Superior temporal gyrus (tissue), 1 donor: ENCODE results near the gene UNC45A.

ENCODE experiments used
- DNase-seq: peaks from one replicate; pipeline ENCODE4 v3.0.0-alpha.2; 2016; ENCODE audit errors: extremely low spot score

UNC45A gene

DNA sequence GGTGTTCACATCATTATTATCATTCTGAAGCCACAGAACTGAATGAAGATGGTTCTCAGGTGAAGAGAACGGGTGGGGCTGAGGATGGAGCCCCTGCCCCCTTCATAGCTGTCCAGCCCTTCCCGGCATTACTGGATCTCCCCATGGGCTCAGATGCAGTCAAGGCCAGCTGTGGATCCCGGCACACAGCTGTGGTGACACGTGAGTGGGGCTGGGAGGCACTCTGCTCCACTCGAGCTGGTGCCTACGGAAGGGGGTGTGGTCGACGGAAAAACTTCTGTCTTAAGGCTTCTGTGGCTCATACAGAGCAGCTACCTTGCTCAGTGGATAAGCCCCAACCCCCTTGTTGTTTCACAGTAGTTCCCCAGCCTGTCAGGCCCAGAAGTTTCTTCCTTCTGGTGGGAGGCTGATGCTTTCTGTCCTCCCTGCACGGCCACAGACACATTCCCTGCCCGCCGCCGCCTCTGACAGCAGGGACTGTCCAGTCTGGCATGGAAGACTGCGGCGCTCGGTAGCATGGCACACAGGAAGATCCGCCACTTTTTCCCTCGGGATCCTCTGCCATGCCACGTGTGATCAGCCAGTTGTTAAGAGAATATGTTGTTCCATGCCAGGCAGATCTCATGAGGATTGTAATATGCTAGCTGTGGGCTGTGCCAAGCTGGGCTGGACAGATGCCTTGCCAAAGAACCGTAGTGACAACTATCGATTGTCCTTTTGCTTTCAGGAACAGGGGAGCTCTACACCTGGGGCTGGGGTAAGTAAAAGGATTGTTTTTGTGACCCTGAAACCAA lies 25.4 kb downstream of the UNC45A start:
- DNase-seq = peak; percentile 18

DNA sequence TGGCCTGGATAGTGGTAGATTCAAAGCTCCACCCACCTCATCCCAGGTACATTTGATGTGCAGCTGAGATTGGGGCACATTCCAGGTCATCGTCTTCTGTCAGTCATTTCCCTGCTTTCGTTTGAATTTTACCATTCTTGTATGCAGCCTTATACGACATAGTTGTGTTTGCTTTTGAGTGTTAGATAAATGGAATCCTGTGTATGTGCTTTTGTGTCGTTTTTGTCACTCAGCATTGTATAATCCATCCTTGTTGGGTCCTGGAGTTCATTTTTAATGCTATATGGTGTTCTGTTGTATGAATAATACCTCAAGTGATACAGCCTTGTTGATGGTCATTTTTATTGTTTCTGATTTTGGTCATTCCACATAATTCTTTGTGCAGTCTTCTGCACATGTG lies 26.9 kb downstream of the UNC45A start:
- DNase-seq = no peak

DNA sequence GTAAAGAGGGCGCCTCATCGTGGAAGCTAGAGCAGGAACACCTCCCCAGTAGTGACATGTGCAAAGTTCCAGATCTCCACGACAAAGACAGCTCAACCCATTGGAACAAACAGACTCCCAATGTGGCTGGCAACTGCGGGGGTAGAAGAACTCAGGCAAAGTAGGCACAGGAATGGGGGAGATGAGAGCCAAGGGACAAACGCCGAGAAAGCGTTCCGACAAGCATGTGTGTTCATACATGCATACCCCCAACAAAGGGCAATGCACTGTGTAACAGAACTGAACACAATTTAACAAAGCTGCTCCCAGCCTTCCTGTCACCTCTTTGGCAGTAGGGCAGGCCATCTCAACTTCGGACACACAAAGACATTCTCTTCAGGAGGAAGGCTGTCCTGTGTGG lies 31.2 kb downstream of the UNC45A start:
- no peak for DNase-seq

DNA sequence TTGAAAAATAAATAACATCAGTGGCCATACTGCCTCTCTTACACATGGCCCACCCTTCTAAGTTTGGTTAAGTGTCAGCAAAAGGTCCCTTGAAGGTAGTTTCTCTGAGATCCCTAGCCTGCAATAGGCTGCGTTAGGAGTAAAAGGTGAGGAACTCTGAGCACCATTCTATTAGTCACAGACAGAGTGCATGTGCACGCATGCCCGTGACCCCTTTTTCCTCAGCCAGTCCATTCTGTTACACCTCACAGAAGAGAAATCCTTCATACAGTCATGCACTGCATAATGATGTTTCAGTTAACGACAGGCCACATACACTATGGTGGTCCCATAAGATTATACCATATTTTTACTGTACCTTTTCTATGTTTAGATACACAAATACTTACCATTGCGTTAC lies 32.1 kb downstream of the UNC45A start:
- DNase-seq = no peak

DNA sequence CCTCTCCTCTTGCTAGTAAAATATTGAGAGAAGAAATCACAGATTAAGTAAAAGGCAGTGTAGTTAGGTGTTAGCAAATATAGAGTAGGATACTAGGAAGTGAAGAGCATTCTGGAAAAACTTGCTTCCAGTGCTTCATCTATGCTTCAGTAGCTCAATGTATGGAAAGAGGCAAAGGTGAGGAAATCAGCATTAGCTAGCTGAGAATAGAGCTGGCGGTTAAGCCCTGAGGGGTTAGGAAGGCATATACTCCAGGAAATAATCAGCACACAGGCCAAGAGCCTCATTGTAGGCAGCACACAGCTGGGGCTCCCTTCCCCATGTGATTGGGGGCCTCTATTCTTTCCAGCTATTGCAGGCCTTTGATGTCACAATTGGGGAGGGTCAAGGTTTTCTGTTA lies 33.3 kb downstream of the UNC45A start:
- no peak for DNase-seq

DNA sequence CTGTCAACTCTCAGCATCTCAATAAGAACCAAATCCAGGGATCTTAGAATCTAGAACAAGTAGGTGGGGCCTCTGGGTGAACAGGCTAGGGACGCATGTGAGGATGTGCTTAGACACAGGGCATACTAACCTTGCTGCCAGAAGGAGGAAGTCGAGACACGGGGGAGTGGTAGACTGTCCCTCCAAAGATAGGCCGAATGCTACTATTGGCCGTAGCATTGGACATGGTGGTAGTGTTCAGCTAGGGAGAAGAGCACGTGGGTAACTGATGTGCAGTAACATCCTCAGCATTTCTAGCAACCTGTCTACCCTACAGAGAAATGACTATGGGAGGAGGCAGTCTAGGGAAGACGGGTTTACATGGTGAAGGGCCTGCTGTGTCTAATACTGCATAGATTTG lies 35.2 kb downstream of the UNC45A start:
- DNase-seq = no peak

DNA sequence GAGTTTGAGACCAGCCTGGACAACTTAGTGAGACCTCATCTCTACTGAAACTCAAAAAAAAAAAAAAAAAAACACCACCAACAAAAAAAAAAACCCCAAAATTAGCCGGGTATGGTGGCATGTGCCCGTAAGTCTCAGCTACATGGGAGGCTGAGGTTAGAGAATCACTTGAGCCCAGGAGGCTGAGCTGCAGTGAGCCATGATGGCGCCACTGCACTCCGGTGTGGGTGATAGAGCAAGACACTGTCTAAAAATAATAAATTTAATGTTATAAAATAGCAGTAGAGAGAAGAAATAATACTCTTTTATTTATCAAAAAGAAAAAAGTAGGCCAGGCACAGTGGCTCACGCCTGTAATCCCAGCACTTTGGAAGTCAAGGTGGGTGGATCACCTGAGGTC lies 37.0 kb downstream of the UNC45A start:
- DNase-seq = no peak

DNA sequence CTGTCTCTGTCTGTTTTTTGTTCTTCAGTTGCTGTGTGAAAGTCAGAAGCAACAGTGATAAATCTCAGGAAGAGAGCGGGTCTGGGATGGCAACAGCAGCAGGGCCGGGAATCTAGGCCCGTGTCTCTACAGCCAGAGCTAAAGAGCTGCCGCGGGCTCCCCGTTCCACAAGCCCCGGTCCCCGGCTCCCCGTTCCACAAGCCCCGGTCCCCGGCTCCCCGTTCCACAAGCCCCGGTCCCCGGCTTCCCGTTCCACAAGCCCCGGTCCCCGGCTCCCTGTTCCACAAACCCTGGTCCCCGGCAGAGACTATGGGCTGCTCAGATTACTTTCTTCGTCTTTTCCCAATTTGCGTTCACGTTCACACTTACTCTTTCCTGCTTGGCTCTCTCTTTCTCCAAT lies 39.1 kb downstream of the UNC45A start:
- DNase-seq = no peak

DNA sequence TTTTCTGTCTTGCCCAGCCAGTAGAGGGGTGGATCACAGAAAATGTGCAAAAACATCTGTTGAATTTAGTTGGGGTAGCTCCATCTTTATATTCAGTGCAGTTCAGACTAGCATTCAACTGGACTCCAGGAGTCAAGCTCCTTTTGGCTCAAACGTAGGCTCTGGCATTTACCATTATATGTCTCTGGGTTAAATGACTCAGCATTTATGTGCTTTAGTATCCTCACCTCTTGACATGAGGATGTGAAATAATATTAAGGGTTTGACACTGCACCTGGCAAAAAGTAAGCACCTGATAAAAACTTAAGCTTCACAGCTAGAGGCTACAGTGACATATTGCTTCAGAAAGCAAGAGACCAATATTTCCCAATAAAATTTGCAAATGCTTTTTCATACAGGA lies 44.5 kb downstream of the UNC45A start:
- no peak for DNase-seq

DNA sequence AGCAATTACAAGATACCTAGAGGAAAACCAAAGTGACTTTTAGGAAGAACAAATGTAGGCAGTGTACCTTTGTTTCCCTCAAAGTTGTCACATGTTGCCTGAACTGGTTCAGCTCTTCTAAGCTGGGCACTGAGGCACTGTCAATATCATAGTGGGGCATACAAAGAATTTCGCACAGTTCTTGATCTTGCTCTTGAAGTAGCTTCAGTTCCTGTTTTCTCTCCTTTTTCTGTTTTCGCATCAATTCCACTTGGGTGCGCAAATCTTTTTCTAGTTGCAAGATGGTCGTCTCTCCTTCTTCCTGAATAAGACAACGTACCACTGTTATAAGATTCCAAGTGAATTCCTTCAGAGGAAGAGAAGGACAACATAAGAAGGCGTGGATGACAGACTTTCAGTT lies 46.6 kb downstream of the UNC45A start:
- DNase-seq = no peak

DNA sequence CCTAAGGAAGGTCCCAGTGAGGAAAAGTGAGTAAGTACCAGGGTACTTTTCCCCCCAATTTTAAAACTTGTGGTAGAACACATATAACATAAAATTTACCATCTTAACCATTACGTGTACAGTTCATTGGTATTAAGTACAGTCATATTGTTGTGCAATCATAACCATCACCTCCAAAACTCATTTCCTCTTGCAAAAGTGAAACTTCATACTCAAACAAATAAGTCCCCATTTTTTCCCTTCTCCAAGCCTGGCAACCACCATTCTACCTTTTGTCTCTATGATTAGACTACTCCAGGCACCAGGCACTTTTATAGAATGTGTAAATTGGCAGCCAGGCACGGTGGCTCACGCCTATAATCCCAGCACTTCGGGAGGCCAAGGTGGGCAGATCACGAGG lies 47.0 kb downstream of the UNC45A start:
- no peak for DNase-seq

DNA sequence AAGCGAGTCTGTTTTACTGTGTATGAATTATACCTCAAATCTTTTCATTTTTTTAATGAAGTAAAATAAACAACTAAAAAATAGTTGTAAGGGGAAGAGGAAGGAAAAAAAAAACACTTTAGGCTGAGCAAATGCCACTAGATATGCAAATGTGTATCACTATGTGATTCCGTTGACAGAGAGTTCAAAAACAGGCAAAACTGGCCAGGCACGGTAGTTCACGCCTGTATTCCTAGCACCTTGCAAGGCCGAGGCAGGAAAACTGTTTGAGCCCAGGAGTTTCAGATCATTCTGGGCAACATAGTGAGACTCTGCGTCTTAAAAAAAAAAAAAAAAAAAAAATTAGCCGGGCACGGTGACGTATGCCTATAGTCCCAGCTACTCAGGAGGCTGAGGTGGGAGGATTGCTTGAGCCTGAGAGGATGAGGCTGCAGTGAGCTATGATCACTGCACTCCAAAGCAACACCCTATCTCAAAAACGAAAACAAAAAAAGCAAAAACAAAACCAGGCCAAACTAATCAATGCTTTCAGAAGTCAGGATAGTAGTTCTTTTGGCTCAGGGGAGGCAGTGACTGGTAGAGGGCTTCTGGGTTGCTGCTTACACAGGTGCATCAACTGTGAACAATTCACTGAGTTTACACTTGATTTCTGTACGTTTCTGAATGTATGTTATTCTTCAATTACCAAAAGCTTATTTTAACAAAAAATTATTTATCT lies 51.9 kb downstream of the UNC45A start:
- DNase-seq = no peak

DNA sequence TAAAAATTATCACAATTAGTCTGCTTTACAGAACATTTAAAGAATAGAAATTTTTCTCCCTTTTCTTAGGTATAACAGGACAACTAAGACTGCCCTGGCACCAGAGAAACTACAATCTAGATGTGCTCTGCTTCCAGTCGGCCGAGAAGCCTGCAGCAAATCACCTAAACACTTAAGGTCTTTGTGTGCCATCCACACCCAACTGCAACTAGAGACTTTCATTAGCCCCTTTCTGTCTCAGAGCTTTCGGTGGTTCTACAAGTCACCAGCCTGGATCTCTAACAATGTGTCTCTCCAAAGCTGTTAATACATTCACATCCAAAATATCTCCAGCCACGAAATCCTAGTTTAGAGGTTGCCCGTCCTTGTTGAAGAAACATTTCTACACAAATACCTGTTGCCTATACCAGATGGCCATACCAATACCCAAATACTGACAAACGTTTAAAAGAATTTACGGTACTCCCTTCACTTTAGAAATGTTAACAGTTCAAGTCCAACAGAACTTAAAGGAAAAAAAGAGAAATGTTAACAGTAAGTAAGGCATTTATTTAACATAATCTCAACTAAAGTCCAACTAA lies 52.6 kb downstream of the UNC45A start:
- DNase-seq = no peak

DNA sequence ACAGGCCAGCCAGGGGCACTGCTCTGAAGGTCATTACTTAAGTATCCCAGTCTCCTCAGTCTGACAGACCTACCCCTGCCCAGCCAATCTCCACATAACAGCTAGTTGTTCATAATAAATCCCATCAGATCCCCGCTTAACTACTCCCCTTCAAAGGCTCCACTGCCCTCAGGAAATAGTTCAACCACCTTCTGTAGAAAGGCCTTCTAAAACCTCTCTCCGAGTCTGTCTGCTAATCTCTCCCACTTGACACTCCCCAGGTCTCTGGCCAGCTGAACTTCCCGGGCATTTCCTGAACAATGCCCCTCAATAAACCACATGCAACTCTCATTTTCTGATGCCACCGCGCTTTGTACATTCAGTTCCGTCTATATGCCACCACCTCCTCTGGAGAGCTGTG lies 53.2 kb downstream of the UNC45A start:
- no peak for DNase-seq

DNA sequence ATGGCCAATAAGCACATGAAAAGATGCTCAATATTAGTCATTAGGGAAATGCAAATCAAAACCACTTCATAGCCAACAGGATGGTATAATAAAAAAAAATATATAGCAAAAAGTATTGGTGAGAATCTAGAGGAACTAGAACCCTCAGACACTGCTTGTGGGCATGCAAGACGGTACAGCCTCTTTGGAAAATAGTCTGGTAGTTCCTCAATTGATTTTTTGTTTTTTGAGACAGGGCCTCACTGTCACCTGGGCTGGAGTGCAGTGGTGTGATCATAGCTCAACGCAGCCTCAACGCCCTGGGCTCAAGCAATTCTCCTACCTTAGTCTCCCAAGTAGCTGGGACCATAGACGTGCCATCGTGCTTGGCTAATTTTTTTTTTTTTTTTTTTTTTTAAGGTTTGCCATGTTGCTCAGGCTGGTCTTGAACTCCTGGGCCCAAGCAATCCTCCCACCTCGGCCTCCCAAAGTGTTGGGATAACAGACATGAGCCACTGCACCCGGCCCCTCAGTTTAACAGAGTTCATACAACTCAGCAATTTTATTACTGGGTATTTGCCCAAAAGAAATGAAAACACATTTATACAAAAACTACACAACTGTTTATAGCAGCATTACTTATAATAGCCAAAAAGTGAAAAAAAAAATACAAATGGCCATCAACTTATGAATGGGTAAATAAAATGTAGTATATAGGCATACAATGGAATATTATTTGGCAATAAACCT lies 54.1 kb downstream of the UNC45A start:
- DNase-seq = no peak

DNA sequence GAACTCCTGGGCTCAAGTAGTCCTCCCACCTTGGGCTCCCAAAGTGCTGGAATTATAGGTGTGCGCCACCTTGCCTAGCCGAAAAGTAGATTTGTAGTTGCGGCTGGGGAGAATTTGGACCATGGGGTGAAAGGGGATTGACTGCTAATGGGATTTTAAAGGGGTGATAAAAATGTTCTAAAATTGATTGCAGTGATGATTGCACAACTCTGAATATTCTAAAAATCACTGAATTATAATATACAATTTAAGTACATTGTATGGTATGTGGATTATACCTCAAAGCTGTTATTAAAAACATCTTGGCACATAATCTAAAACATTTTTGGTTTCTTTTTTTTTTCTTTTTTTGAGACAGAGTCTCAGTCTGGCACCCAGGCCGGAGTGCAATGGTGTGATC lies 55.4 kb downstream of the UNC45A start:
- DNase-seq = no peak

DNA sequence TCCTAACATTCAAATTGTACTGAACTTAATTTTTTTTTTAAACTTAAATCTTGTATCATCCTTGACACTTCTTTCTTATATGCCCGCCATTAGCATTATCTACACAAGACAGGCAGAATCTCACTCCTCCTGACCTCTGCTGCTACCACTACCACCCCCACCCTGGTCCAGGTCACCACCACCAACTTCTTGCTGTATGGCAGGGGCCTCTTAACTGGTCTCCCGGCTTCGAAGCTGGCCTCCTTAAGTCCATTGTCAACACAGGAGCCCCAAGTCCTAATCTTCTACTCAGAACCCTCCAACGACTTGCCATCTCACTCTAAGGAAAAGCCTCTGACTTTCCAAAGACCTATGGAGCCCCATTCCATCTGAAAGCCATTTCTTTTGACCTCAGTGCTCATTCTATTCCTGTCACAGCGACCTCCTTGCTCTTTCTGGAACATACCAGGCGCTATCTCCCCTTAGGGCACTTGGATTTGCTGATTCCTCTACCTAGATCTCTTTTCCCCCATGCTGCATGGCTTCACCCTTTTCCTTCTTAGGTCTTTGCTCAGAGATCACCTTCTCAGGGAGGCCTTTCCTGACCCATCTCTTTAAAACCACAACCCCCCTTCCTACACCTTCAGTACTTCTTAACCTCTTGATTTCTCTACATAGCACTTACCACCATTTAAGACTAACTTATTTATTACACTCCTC lies 56.7 kb downstream of the UNC45A start:
- no peak for DNase-seq

DNA sequence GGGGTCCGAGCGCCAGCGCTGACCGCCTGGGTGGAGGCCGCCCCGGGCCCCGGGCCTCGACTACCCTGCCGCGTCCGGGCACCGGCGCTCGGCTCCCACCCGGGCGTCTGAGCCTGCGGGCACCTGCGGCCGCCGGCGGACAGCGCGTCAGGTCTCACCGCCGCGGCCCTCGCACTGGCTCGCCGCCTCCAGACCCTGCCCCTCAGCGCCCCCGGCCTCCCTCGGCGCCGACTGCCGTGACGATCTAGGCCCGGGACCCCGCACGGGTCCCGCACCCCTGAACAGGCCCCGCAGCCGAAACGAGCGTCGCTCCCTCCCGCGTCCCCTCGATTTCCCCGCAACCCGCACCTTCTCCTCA lies 59.0 kb downstream of the UNC45A start:
- DNase-seq = no peak

DNA sequence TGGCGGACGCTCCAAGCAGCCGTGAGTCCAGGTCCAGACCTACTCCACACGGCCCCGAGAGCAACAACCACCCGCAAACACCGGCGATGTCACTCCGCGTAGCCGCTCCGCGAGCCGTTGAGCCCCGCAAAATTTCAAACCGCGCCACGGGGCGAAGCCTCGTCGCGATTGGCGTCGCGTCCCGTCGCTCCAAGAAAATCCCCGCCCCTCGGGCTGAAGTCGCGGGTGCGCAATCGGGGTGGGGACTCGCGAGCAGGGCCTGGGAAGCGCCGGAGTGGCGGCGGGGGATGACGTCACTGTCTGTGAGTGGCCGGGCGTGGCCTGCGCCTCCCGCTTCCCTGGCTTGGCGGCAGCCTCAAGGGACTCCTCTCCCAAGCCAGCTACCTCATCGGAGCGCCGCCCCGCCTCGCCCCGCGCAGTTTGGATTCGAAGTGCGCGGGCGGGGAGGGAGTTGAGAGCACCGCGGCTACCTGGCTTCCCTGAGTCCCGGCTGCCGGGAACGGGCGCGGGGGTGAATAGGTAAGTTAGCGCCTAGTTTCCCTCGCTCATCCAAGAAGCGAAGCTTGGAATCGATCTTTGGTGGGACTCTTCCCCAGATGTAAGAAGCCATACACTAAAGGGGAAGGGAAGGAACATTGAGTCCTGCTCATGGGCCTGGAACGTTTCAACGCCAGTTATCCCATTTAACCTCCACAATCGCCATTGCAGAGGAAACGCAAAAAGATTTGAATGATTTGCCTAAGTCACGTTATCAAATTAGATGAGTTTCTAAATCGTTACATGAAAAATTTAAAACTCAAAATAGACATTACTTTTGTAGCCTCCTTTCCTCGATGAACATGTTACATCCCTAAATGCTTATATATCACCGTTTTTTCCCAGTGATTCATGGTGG lies 59.6 kb downstream of the UNC45A start, which contains the start of gene PRC1:
Gene PRC1, minus strand, starts transcription at position 119 of the 895 bp plus-strand sequence. Its CDS starts 118 bp downstream, at position 1.
- DNase-seq = peak; percentile 97

DNA sequence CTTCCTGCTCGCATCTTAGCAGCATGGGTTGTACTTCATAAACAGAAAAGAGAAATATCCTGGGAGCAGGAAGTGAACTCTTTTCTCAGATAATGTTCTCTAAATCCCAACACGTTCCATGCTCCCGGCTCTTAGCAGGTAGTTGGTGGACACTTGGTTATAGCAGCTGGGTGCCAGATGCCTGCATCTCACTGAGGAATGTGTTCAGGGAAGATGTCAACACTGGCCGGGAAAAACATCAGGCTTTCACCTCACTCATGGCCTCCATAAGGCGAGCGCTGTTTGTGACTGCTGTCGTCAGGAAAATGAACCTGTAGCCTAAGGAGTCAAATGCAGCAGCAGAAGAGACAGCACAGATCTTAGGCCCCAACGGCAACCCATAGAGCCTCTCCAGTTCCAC lies 63.7 kb downstream of the UNC45A start:
- no peak for DNase-seq

DNA sequence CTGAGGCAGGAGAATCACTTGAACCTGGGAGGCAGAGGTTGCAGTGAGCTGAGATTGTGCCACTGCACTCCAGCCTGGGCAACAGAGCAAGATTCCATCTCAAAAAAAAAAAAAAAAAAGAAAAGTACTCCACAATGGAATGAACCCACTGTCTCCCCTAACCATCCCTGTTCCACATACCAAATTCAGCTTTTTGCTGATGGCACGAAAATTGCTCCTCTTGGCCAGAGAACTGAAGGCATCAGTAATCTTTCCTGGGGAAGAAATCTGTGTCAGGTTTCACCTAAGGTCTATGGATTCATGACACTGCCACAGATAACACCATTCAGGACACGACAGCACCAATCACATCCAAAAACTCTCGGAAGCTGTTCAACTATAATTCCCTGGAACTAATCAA lies 66.1 kb downstream of the UNC45A start:
- DNase-seq = no peak
